SK-N-SH treated with all-trans-retinoic acid at 6 μM for 48 hours (cell line): Measurements from ENCODE around the gene MARK1.

Experiments used
- ARNTL ChIP-seq: fragments of 450-650 bp; formaldehyde crosslinking; IDR thresholded peaks from 2 replicates; pipeline ENCODE4 v1.5.0; 2020; ENCODE audit warnings: low read depth, mild to moderate bottlenecking, moderate library complexity, borderline replicate concordance
- BACH2 ChIP-seq: fragments of 250-450 bp; sonication (Bioruptor Pico); IDR thresholded peaks from 2 replicates; pipeline ENCODE4 v1.9.0; 2021; ENCODE audit warnings: mild to moderate bottlenecking, borderline replicate concordance
- CSDC2 ChIP-seq: fragments of 250-450 bp; sonication (Bioruptor Pico); IDR thresholded peaks from 2 replicates; pipeline ENCODE4 v1.5.0; 2020; ENCODE audit warnings: mild to moderate bottlenecking, moderate library complexity
- GLIS3 ChIP-seq: fragments of 250-450 bp; sonication (Bioruptor Pico); IDR thresholded peaks from 2 replicates; pipeline ENCODE4 v1.5.0; 2020; ENCODE audit warnings: mild to moderate bottlenecking, moderate library complexity
- ISL1 ChIP-seq: fragments of 250-450 bp; sonication (Bioruptor Pico); IDR thresholded peaks from 2 replicates; pipeline ENCODE4 v2.1.2; 2022; ENCODE audit warnings: mild to moderate bottlenecking, moderate library complexity
- OSR1 ChIP-seq: fragments of 250-450 bp; sonication (Bioruptor Pico); IDR thresholded peaks from 2 replicates; pipeline ENCODE4 v1.8.0; 2022; ENCODE audit warnings: moderate library complexity, mild to moderate bottlenecking, inconsistent platforms
- PPARA ChIP-seq: fragments of 250-450 bp; sonication (Bioruptor Pico); IDR thresholded peaks from 2 replicates; pipeline ENCODE4 v1.5.0; 2020; ENCODE audit warnings: mild to moderate bottlenecking, borderline replicate concordance
- RARB ChIP-seq: fragments of 250-450 bp; sonication (Bioruptor Pico); IDR thresholded peaks from 2 replicates; pipeline ENCODE4 v1.8.0; 2021; ENCODE audit warnings: mild to moderate bottlenecking, moderate library complexity
- ZFP30 ChIP-seq: fragments of 450-650 bp; formaldehyde crosslinking; IDR thresholded peaks from 2 replicates; pipeline ENCODE4 v1.5.0; 2022; ENCODE audit warnings: mild to moderate bottlenecking, moderate library complexity
- ZNF70 ChIP-seq: fragments of 450-650 bp; formaldehyde crosslinking; IDR thresholded peaks from 2 replicates; pipeline ENCODE4 v1.5.0; 2020; ENCODE audit warnings: mild to moderate bottlenecking, moderate library complexity
- TF ChIP-seq, protein P1 (sequence below): fragments of 250-450 bp; sonication (Bioruptor Pico); IDR thresholded peaks from 2 replicates; pipeline ENCODE4 v1.8.0; 2020; ENCODE audit warnings: mild to moderate bottlenecking, moderate library complexity, borderline replicate concordance

DNA sequence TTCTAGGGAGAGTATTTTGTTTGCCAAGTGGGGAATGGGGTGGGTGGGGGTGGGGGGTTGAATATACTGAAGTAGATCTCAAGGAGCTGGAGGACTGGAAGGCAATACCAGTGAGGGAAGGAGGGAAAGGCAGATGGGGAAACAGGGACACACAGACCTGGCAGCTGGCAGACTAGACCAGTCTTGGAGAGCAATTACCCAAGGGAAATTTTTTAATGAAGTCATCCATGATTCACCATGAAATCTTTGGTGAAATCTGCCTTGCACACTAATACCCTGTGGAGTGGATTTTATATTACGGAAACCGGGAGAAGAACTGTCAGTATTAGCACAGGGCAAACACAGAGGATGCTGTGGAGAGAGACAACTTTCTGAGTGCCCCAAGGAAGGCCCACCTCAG lies 29.7 kb upstream of the MARK1 start:
- TF ChIP-seq RARB (CRISPR knock-in tag) (no peak), ARNTL (CRISPR knock-in tag) (no peak), CSDC2 (no peak), OSR1 (CRISPR knock-in tag) (no peak), ISL1 (CRISPR knock-in tag) (no peak), ZNF70 (CRISPR knock-in tag) (no peak), ZFP30 (CRISPR knock-in tag) (no peak), BACH2 (CRISPR knock-in tag) (no peak), GLIS3 (no peak), PPARA (no peak)
- TF ChIP-seq, protein P1, sequence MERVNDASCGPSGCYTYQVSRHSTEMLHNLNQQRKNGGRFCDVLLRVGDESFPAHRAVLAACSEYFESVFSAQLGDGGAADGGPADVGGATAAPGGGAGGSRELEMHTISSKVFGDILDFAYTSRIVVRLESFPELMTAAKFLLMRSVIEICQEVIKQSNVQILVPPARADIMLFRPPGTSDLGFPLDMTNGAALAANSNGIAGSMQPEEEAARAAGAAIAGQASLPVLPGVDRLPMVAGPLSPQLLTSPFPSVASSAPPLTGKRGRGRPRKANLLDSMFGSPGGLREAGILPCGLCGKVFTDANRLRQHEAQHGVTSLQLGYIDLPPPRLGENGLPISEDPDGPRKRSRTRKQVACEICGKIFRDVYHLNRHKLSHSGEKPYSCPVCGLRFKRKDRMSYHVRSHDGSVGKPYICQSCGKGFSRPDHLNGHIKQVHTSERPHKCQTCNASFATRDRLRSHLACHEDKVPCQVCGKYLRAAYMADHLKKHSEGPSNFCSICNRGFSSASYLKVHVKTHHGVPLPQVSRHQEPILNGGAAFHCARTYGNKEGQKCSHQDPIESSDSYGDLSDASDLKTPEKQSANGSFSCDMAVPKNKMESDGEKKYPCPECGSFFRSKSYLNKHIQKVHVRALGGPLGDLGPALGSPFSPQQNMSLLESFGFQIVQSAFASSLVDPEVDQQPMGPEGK (CRISPR knock-in tag): no peak
